ENCODE results near the gene PGA5. TPM values are rescaled to one million over a fixed set of nuclear protein-coding genes. Genes with fewer than 3 reads are reported as not detected.
"Not testable (repeated sequence)": the region's sequence is repeated elsewhere in the genome, so short reads cannot be mapped to it uniquely, and the experiment has no call there.

PGA5 gene
- 1 to 10 TPM in 1 of 9 donors, under 1 TPM in 4, not detected in 4; 0.14 to 2.2 (median 0.42) TPM for total RNA-seq
- under 1 TPM; 0.04 to 0.27 TPM for polyA plus RNA-seq
- long read RNA-seq, donor 1 = 0 reads
- long read RNA-seq, donor 2, partial matches to known transcripts = 1 of 1 reads
- long read RNA-seq, donor 2, other reads (novel, unspliced or antisense) = 0 of 1 reads
- long read RNA-seq, donor 3 = 0 reads

GRCh38 chr11:61240875-61241274 lies at the start of gene PGA5:
PGA5 (plus strand) TSS chr11:61241175; CDS start chr11:61241227, 52 bp downstream.
- H3K4me1 ChIP-seq; DNase-seq; H3K27ac ChIP-seq; H3K4me3 ChIP-seq; H3K27me3 ChIP-seq; intact Hi-C loops (cut with DNase I); H3K9me3 ChIP-seq; H3K36me3 ChIP-seq; ATAC-seq: not testable (repeated sequence)
- WGBS, 4 donors = no CpG with 5 or more reads among the region's 8 CpGs

DNA sequence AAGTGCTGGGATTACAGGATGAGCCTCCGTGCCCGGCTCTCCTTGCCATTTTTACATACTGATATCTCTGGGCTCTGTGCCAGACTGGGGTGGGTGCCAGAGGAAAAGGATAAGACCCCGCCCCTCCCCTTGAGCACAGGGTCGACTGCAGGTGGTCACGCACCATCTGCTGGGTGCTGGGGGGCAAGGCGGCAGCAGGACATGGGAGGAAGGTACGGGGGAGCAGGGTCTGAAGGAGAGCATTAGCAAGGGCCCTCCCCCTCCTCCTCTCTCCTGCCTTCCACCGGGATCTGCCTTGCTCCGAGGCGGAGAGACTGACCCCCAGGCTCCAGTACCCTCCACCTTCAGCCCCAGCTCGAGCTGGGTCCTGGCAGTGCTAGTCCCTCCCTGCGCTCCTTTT lies 47.4 kb upstream of the PGA5 start:
- Histone ChIP-seq H3K9me3 (peaks cover 0 to 3% (median 0%) of the 10 kb centered on the region in 12 donors), H3K27me3 (peaks cover 0 to 30% (median 0%) of the 10 kb centered on the region in 9 donors), H3K27ac (no peak overlapping the region), H3K4me1 (no peaks in the 10 kb centered on the region), H3K36me3 (no peaks in the 10 kb centered on the region), H3K4me3 (no peak overlapping the region)
- DNase-seq (no peak), ATAC-seq (peak in 1 of 4 donors; percentile 13)
- WGBS, 4 donors = 19 to 27% (median 20%) methylated on average over 12 of the region's 12 CpGs
- intact Hi-C loops (cut with DNase I) = no loop called here
- TF ChIP-seq POLR2A (IDR thresholded peaks at IDR 0.05) = no peak

DNA sequence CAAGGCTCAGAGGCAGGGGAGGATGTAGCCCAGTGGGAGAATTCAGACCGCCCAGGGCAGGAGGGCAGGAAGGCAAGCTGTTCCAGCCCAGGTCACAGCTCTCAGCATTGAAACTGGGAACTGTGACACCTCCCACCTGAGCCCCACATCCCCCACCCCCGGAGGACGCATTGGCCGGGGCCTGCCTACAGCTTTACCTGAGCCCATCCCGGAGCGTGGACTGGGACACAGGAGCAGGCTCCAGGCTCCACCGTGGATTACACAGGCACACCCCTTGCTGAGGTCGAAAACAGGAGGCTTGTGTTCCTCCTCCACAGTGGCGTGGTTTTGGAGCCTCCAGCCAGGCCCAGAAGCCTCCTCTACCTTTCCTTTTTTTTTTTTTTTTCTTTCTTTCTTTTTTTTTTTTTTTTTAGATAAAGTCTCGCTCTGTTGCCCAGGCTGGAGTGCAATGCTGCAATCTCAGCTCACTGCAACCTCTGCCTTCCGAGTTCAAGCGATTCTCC lies 46.8 kb upstream of the PGA5 start:
- Histone ChIP-seq H3K4me1 (no peaks in the 10 kb centered on the region), H3K4me3 (no peak overlapping the region), H3K27me3 (peaks cover 0 to 25% (median 0%) of the 10 kb centered on the region in 9 donors), H3K27ac (no peak overlapping the region), H3K36me3 (no peaks in the 10 kb centered on the region), H3K9me3 (peaks cover 0 to 8% (median 0%) of the 10 kb centered on the region in 12 donors)
- DNase-seq = no peak
- intact Hi-C loops (cut with DNase I) = no loop called here
- no peak for ATAC-seq
- TF ChIP-seq CTCF (IDR thresholded peaks at IDR 0.05) = no peak
- no peak for TF ChIP-seq POLR2A (IDR thresholded peaks at IDR 0.05)
- 58 to 67% (median 65%) methylated on average over 11 to 12 of the region's 12 CpGs for WGBS, 4 donors

DNA sequence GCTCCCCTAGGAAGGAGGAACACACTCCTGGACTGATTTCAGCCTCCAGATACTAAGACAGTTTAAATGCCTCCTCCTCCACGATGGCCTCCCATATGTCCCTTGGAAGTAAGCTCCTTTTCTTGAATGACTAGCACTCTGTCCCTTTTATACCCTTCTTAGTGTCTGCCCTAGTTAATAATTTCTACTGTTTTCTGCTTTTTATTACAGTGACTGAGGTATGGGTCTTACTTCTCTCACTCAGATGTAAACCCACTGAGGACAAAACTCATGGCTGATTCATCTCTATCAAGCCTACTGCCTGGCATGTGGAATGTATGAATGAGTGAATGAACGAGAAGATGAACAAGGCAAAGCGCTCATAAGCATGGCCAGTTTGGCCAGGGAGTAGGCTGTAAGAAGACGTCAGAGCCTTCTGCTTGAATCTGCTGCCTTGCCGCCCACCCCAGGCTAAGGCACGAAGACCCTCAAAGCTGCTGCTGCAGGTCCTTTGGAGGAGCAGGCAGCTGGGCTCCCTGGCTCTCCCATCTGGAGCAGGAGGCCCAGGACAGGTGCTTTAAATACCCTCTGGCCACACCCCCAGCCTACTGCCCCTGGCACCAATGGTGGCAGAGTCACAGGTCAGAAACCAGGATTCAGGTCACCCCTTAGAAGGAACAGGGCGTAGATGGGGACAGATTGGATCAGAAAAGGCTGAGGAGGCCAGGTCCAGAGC lies 45.8 kb upstream of the PGA5 start:
- no peaks in the 10 kb centered on the region for H3K36me3 ChIP-seq
- H3K27ac ChIP-seq = no peak overlapping the region
- TF ChIP-seq CTCF (IDR thresholded peaks at IDR 0.05) (no peak), POLR2A (IDR thresholded peaks at IDR 0.05) (no peak)
- intact Hi-C loops (cut with DNase I) = no loop called here
- ATAC-seq (no peak), DNase-seq (no peak)
- no peak overlapping the region for H3K4me3 ChIP-seq
- H3K9me3 ChIP-seq = peaks cover 0 to 9% (median 0%) of the 10 kb centered on the region in 12 donors
- H3K27me3 ChIP-seq = peaks cover 0 to 22% (median 0%) of the 10 kb centered on the region in 9 donors
- 79 to 85% (median 82%) methylated on average over 7 of the region's 7 CpGs for WGBS, 4 donors
- H3K4me1 ChIP-seq = no peaks in the 10 kb centered on the region

- H3K36me3 ChIP-seq = no peaks in the 10 kb centered on the region
- intact Hi-C loops (cut with DNase I) = no loop called here
- peaks cover 0 to 22% (median 0%) of the 10 kb centered on the region in 9 donors for H3K27me3 ChIP-seq
- peaks cover 0 to 9% (median 0%) of the 10 kb centered on the region in 12 donors for H3K9me3 ChIP-seq
- WGBS, 4 donors = 66 to 76% (median 71%) methylated on average over 7 of the region's 7 CpGs
- no peaks in the 10 kb centered on the region for H3K4me1 ChIP-seq
- ATAC-seq (no peak), DNase-seq (no peak)
- TF ChIP-seq POLR2A (IDR thresholded peaks at IDR 0.05) (no peak), CTCF (IDR thresholded peaks at IDR 0.05) (no peak)
- no peak overlapping the region for H3K27ac ChIP-seq
- H3K4me3 ChIP-seq = no peak overlapping the region
These were observed 45.3 kb upstream of the PGA5 start for GRCh38 chr11:61195719-61196118.
